GM12801 (cell line): Measurements from ENCODE around the gene CLK3.

Experiments
- CTCF ChIP-seq: IDR thresholded peaks from one replicate; pipeline ENCODE4 v1.5.1; 2011; ENCODE audit warnings: control low read depth; ENCODE audit not compliant: insufficient read length; ENCODE audit errors: extremely low read depth

CLK3 gene

GRCh38 chr15:74593122-74593521 is 22.5 kb upstream of the CLK3 start:
- no peak for TF ChIP-seq CTCF

GRCh38 chr15:74594455-74594854 is 21.2 kb upstream of the CLK3 start:
- TF ChIP-seq CTCF, result no peak

GRCh38 chr15:74595271-74595670 is 20.4 kb upstream of the CLK3 start:
- TF ChIP-seq CTCF, result no peak

- no peak for TF ChIP-seq CTCF
These were observed 17.4 kb upstream of the CLK3 start for GRCh38 chr15:74598126-74598842.

GRCh38 chr15:74599156-74599555 is 16.5 kb upstream of the CLK3 start:
- no peak for TF ChIP-seq CTCF

GRCh38 chr15:74603026-74603788 is 12.4 kb upstream of the CLK3 start:
- no peak for TF ChIP-seq CTCF

GRCh38 chr15:74603789-74604705 is 11.6 kb upstream of the CLK3 start:
- no peak for TF ChIP-seq CTCF
